ENCODE data around the gene BICD2.

GRCh38 chr9:92686954-92687353, 77.7 kb downstream of the BICD2 start:
- TF ChIP-seq EZH2phosphoT487 (IDR thresholded peaks at IDR 0.05; ENCODE audit: insufficient read depth, low read depth) (no peak), EZH2 (IDR thresholded peaks at IDR 0.05; ENCODE audit: insufficient read depth, poor library complexity, severe bottlenecking) (no peak)
